Activated CD8-positive, alpha-beta memory T cell treated with anti-CD3 and anti-CD28 coated beads, Interleukin-2, amount 10 ng/mL, durations not matched to agents 7 days and 5 days (primary cell): ENCODE data around the gene NSD1. TPM values are rescaled to one million over a fixed set of nuclear protein-coding genes. Genes with fewer than 3 reads are reported as not detected.

Experiments used
- ATAC-seq: fragments of 150-1000 bp; cut with Tn5 transposase; one replicate; pipeline ENCODE4 v1.10.0; 2021; ENCODE audit warnings: moderate library complexity
- CTCF ChIA-PET: fragments of 350-600 bp; sonication (Branson Sonifier 250); formaldehyde crosslinking; loops from one replicate; lab custom pipeline; 2021; ENCODE audit warnings: antibody characterized with exemption; lab: Charles Lee
- DNase-seq: peaks from one replicate; pipeline ENCODE4 v3.0.0-alpha.2; 2020
- H3K27ac Mint-ChIP-seq: one replicate; pipeline ENCODE4 v1.8.0; 2021; ENCODE audit warnings: mild to moderate bottlenecking, mixed read lengths
- H3K27me3 Mint-ChIP-seq: one replicate; pipeline ENCODE4 v1.8.0; 2021; ENCODE audit warnings: mixed read lengths
- H3K36me3 Mint-ChIP-seq: one replicate; pipeline ENCODE4 v1.8.0; 2021; ENCODE audit warnings: mild to moderate bottlenecking, mixed read lengths
- H3K4me1 Mint-ChIP-seq: one replicate; pipeline ENCODE4 v1.8.0; 2021; ENCODE audit warnings: mixed read lengths
- H3K4me3 Mint-ChIP-seq: one replicate; pipeline ENCODE4 v1.8.0; 2021; ENCODE audit warnings: mild to moderate bottlenecking, moderate library complexity, mixed read lengths
- H3K9me3 Mint-ChIP-seq: one replicate; pipeline ENCODE4 v1.8.0; 2022; ENCODE audit warnings: low read depth, mixed read lengths
- total RNA-seq, 2 experiments: library from RNA; stranded (reverse); gene quantifications; one replicate each; pipeline ENCODE4 v1.2.3, GENCODE V29; 2021

Gene NSD1
- total RNA-seq, 2 experiments from 2014 or later: 94.6 to 114 TPM

DNA sequence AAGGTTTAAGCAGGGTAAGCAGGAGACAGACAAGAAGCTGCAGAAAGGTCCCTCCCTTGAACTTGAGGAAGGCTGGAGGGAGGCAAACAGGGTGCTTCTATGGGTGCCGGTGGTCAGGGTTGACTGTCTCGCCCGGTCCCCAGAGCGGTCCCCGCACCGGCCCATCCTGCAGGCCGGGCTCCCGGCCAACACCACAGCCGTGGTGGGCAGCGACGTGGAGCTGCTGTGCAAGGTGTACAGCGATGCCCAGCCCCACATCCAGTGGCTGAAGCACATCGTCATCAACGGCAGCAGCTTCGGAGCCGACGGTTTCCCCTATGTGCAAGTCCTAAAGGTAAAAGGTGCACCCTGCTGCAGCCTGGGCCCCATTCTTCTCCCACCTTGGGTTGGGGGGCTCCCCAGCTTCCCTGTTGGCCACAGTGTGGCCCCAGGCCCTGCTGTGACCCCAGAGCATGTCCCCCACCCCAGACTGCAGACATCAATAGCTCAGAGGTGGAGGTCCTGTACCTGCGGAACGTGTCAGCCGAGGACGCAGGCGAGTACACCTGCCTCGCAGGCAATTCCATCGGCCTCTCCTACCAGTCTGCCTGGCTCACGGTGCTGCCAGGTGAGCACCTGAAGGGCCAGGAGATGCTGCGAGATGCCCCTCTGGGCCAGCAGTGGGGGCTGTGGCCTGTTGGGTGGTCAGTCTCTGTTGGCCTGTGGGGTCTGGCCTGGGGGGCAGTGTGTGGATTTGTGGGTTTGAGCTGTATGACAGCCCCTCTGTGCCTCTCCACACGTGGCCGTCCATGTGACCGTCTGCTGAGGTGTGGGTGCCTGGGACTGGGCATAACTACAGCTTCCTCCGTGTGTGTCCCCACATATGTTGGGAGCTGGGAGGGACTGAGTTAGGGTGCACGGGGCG lies 41.1 kb upstream of the NSD1 start:
- H3K9me3 Mint-ChIP-seq: no peaks in the 10 kb centered on the region
- peaks cover 4% of the 10 kb centered on the region for H3K4me1 Mint-ChIP-seq
- H3K27ac Mint-ChIP-seq: no peak overlapping the region
- H3K27me3 Mint-ChIP-seq: peaks cover 16% of the 10 kb centered on the region
- ATAC-seq: no peak
- H3K36me3 Mint-ChIP-seq: no peaks in the 10 kb centered on the region
- no peak for DNase-seq
- no peak overlapping the region for H3K4me3 Mint-ChIP-seq
- CTCF ChIA-PET: interaction anchor here (0.5 to 1.2 kb wide), 2 partner anchors 21 to 638 kb away, joined by 3 read pairs; no protein-coding TSS in a partner anchor

GRCh38 chr5:177093082-177093712 lies 40.4 kb upstream of the NSD1 start:
- no peak for DNase-seq
- no peaks in the 10 kb centered on the region for H3K36me3 Mint-ChIP-seq
- peaks cover 2% of the 10 kb centered on the region for H3K4me1 Mint-ChIP-seq
- H3K4me3 Mint-ChIP-seq: no peak overlapping the region
- H3K27me3 Mint-ChIP-seq: peaks cover 10% of the 10 kb centered on the region
- no peaks in the 10 kb centered on the region for H3K9me3 Mint-ChIP-seq
- no peak overlapping the region for H3K27ac Mint-ChIP-seq
- no peak for ATAC-seq
- CTCF ChIA-PET: interaction anchor here (1.2 kb wide), 1 partner anchor 21 kb away, joined by 3 read pairs; no protein-coding TSS in a partner anchor

GRCh38 chr5:177093803-177094202 lies 39.8 kb upstream of the NSD1 start:
- no peaks in the 10 kb centered on the region for H3K36me3 Mint-ChIP-seq
- H3K4me1 Mint-ChIP-seq: peaks cover 2% of the 10 kb centered on the region
- H3K4me3 Mint-ChIP-seq: no peak overlapping the region
- CTCF ChIA-PET: no interaction called here
- H3K27me3 Mint-ChIP-seq: peaks cover 4% of the 10 kb centered on the region
- ATAC-seq (no peak), DNase-seq (no peak)
- no peaks in the 10 kb centered on the region for H3K9me3 Mint-ChIP-seq
- no peak overlapping the region for H3K27ac Mint-ChIP-seq

DNA sequence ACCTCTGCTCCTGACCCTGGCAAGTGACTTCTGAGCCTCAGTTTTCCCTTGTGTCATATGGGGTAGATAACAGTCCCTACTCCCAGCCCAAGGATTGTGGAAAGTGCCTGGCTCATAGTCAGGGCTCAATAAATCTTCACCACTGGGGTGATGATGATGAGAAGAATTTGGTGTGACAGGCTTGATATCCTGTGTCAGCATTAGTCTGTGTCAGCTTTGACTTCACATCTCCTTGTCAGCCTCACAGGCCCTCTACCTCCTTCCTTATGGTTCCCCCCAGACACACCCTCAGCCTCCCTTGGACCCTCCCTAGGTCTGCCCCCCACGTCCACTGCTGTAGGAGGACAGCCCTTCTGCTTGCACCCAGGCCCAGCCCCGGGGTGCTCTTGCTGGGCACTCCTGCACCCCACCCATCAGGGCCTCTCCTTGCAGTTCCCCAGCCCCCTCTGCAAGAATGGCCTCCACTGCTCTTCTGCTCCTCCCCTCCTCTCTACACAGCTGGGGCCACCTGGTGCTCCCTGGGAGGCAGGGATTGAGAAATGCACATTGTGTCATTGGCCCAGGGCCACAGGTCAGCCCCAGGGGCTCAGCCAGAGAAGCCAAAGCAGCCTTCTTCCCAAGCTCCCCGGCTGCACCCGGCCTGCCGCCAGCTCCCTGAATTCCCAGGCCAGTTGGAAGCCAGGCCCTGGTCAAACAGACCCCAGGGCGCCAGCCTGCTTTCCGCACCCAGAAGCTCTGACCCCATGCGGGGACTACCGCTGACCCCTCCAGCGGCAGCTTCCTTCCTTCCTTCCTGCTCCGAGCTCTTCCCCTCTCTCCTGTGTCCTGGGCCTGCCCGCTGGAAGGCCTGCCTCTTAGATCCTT lies 39.1 kb upstream of the NSD1 start:
- CTCF ChIA-PET: interaction anchor here (0.8 to 1.2 kb wide), 3 partner anchors 16 to 23 kb away, joined by 3 to 5 read pairs (median 4); no protein-coding TSS in a partner anchor
- H3K9me3 Mint-ChIP-seq: no peaks in the 10 kb centered on the region
- no peaks in the 10 kb centered on the region for H3K4me1 Mint-ChIP-seq
- H3K27ac Mint-ChIP-seq: no peak overlapping the region
- no peaks in the 10 kb centered on the region for H3K27me3 Mint-ChIP-seq
- DNase-seq: no peak
- H3K36me3 Mint-ChIP-seq: no peaks in the 10 kb centered on the region
- H3K4me3 Mint-ChIP-seq: no peak overlapping the region
- ATAC-seq: no peak

GRCh38 chr5:177095088-177095669 lies 38.4 kb upstream of the NSD1 start:
- Mint-ChIP-seq H3K27me3 (peaks cover 4% of the 10 kb centered on the region), H3K9me3 (no peaks in the 10 kb centered on the region), H3K36me3 (no peaks in the 10 kb centered on the region), H3K4me1 (no peaks in the 10 kb centered on the region), H3K27ac (no peak overlapping the region), H3K4me3 (no peak overlapping the region)
- ATAC-seq: no peak
- CTCF ChIA-PET: interaction anchor here (0.8 to 1.2 kb wide), 3 partner anchors 16 to 24 kb away, joined by 3 to 5 read pairs (median 4); no protein-coding TSS in a partner anchor
- DNase-seq: no peak

- no peaks in the 10 kb centered on the region for H3K9me3 Mint-ChIP-seq
- H3K4me1 Mint-ChIP-seq: no peaks in the 10 kb centered on the region
- no peak for DNase-seq
- ATAC-seq: no peak
- H3K36me3 Mint-ChIP-seq: no peaks in the 10 kb centered on the region
- CTCF ChIA-PET: no interaction called here
- H3K27me3 Mint-ChIP-seq: peaks cover 4% of the 10 kb centered on the region
- H3K27ac Mint-ChIP-seq: no peak overlapping the region
- no peak overlapping the region for H3K4me3 Mint-ChIP-seq
Measured at GRCh38 chr5:177096162-177097015, 37.2 kb upstream of the NSD1 start.

DNA sequence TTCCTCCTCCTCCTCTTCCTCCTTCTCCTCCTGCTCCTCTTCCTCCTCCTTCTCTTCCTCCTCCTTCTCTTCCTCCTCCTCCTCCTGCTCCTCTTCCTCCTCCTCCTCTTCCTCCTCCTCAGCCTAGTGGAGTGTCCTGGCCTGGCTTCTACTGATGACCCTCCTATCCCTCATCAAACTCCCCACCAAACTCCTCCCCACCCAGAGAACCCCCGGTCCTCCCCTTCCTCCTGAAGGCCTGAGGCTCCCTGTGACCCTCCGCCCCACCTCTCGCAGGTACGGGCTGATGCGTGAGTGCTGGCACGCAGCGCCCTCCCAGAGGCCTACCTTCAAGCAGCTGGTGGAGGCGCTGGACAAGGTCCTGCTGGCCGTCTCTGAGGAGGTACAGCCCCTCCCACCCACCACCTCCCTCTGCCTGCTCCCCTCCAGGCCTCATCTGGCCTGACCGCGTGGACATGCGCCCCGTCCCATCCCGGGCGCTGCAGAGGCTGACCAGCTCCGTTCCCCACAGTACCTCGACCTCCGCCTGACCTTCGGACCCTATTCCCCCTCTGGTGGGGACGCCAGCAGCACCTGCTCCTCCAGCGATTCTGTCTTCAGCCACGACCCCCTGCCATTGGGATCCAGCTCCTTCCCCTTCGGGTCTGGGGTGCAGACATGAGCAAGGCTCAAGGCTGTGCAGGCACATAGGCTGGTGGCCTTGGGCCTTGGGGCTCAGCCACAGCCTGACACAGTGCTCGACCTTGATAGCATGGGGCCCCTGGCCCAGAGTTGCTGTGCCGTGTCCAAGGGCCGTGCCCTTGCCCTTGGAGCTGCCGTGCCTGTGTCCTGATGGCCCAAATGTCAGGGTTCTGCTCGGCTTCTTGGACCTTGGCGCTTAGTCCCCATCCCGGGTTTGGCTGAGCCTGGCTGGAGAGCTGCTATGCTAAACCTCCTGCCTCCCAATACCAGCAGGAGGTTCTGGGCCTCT lies 36.3 kb upstream of the NSD1 start:
- no peak overlapping the region for H3K4me3 Mint-ChIP-seq
- peaks cover 4% of the 10 kb centered on the region for H3K27me3 Mint-ChIP-seq
- H3K9me3 Mint-ChIP-seq: no peaks in the 10 kb centered on the region
- H3K36me3 Mint-ChIP-seq: no peaks in the 10 kb centered on the region
- no peak for DNase-seq
- H3K27ac Mint-ChIP-seq: no peak overlapping the region
- ATAC-seq: no peak
- CTCF ChIA-PET: interaction anchor here (0.6 to 2.2 kb wide), 5 partner anchors 10 to 404 kb away, joined by 3 to 7 read pairs (median 3); partner anchors contain the start of gene FGFR4
- H3K4me1 Mint-ChIP-seq: no peaks in the 10 kb centered on the region

- CTCF ChIA-PET: interaction anchor here (0.7 to 2.2 kb wide), 3 partner anchors 14 to 212 kb away, joined by 3 to 7 read pairs (median 6); no protein-coding TSS in a partner anchor
- H3K9me3 Mint-ChIP-seq: no peaks in the 10 kb centered on the region
- DNase-seq (no peak), ATAC-seq (no peak)
- H3K27me3 Mint-ChIP-seq: peaks cover 4% of the 10 kb centered on the region
- no peak overlapping the region for H3K4me3 Mint-ChIP-seq
- no peaks in the 10 kb centered on the region for H3K36me3 Mint-ChIP-seq
- no peaks in the 10 kb centered on the region for H3K4me1 Mint-ChIP-seq
- no peak overlapping the region for H3K27ac Mint-ChIP-seq
Measured at GRCh38 chr5:177098120-177098469, 35.5 kb upstream of the NSD1 start.

DNA sequence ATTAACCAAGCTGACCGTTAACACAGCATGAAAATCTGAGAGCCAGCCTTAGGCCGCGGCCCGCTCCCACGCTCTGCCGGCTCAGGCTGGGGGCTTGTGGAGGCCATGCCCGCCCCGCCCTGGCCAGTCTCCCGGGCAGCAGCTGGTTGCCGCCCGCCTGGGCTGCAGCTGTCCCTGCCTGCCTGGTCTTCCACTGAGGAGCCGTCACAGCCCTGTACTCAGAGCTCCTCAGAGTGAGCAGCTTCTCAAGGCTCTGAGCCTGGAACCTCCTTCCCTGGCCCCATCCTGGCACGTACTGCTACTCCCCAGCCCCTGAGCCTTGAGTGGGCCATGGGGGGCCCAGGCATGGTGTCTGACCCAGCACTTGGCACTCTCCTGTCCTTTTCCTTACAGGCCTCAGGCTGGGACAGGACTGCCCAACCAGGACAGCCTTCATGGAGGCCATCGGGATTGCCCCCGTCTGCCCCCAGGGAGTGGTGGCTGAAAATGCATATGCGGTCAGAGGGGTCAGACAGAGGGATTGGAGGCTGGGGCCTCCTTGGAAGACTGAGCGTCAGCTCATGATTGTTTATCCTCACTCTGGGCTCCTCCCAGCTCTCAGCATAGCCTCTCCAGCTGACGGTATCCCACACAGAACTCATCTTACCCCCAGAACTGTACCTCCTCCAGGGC lies 35.0 kb upstream of the NSD1 start:
- CTCF ChIA-PET: interaction anchor here (0.7 to 2.2 kb wide), 3 partner anchors 13 to 211 kb away, joined by 3 to 7 read pairs (median 6); no protein-coding TSS in a partner anchor
- ATAC-seq (peak; percentile 8), DNase-seq (no peak)
- Mint-ChIP-seq H3K27ac (no peak overlapping the region), H3K27me3 (peaks cover 4% of the 10 kb centered on the region), H3K9me3 (no peaks in the 10 kb centered on the region), H3K36me3 (no peaks in the 10 kb centered on the region), H3K4me3 (no peak overlapping the region), H3K4me1 (no peaks in the 10 kb centered on the region)

- DNase-seq: no peak
- H3K4me3 Mint-ChIP-seq: no peak overlapping the region
- no peaks in the 10 kb centered on the region for H3K36me3 Mint-ChIP-seq
- no peaks in the 10 kb centered on the region for H3K9me3 Mint-ChIP-seq
- no peaks in the 10 kb centered on the region for H3K4me1 Mint-ChIP-seq
- H3K27ac Mint-ChIP-seq: no peak overlapping the region
- H3K27me3 Mint-ChIP-seq: peaks cover 8% of the 10 kb centered on the region
- no peak for ATAC-seq
- CTCF ChIA-PET: interaction anchor here (1.7 to 2.2 kb wide), 2 partner anchors 12 to 14 kb away, joined by 4 to 7 read pairs; no protein-coding TSS in a partner anchor
Measured at GRCh38 chr5:177099422-177100093, 34.0 kb upstream of the NSD1 start.
